GM12878 (cell line): ENCODE measurements around the gene LMTK3. TPM values are rescaled to one million over a fixed set of nuclear protein-coding genes. Genes with fewer than 3 reads are reported as not detected.

Experiments
- ATAC-seq: fragments of 200-7000 bp; cut with Tn5 transposase; 3 replicates; pipeline ENCODE4 v1.9.1; 2020; ENCODE audit warnings: mild to moderate bottlenecking, moderate library complexity
- BruUV-seq: library from RNA; stranded (reverse); fragments of 400-500 nt; replicated peaks from 2 replicates; lab custom pipeline; 2021; lab: Mats Ljungman, UMichigan
- CTCF ChIA-PET: fragments of 300-600 bp; sonication (Branson Sonifier 250); formaldehyde crosslinking; extraction: SDS; loops from one replicate; lab custom pipeline; 2021; ENCODE audit warnings: inconsistent platforms; lab: Yijun Ruan, JAX
- POLR2A ChIA-PET: fragments of 350-600 bp; formaldehyde crosslinking; extraction: SDS; loops from one replicate; lab custom pipeline; 2021; ENCODE audit warnings: inconsistent platforms; lab: Charles Lee
- RAD21 ChIA-PET: fragments of 300-600 bp; sonication (Branson Sonifier 250); formaldehyde crosslinking; loops from one replicate; lab custom pipeline; 2023; ENCODE audit warnings: antibody characterized with exemption; ENCODE audit not compliant: unreplicated experiment; lab: Charles Lee
- SMC1A ChIA-PET: fragments of 300-600 bp; sonication (Branson Sonifier 250); formaldehyde crosslinking; loops from one replicate; lab custom pipeline; 2023; ENCODE audit not compliant: unreplicated experiment, uncharacterized antibody; lab: Charles Lee
- DNase-seq: peaks from one replicate; pipeline ENCODE4 v3.0.0-alpha.2; 2011; ENCODE audit warnings: low read depth, low spot score
- FAIRE-seq: peaks from 3 replicates; lab custom pipeline; 2011; peaks lifted over from hg19 to GRCh38; lab: Jason Lieb, UNC
- H2AFZ ChIP-seq: 2 replicates; pipeline ENCODE4 v1.6.0; 2011; ENCODE audit warnings: low read depth, low read length, control low read depth; ENCODE audit not compliant: control insufficient read depth
- H3K27ac ChIP-seq: 2 replicates; pipeline ENCODE4 v1.5.1; 2011; ENCODE audit warnings: control low read depth; ENCODE audit not compliant: control insufficient read depth, insufficient read depth
- H3K27me3 ChIP-seq, 2 experiments: replicated peaks in 1 of 2; 2 replicates each; pipeline versions ENCODE4 v1.6.0 to v1.6.1; 2011; ENCODE audit warnings: low read length in 1 of 2; ENCODE audit not compliant: control insufficient read depth in 2 of 2, insufficient read depth in 2 of 2
- H3K36me3 ChIP-seq, 2 experiments: 2 replicates each; pipeline ENCODE4 v1.5.1; 2011; ENCODE audit warnings: low read length in 1 of 2; ENCODE audit not compliant: control insufficient read depth in 2 of 2, insufficient read depth in 2 of 2
- H3K4me1 ChIP-seq: 2 replicates; pipeline ENCODE4 v1.6.1; 2011; ENCODE audit warnings: mild to moderate bottlenecking, low read length, moderate library complexity, mixed read lengths; ENCODE audit not compliant: control insufficient read depth, insufficient read depth
- H3K4me2 ChIP-seq: 2 replicates; pipeline ENCODE4 v1.6.0; 2011; ENCODE audit warnings: control low read depth; ENCODE audit not compliant: control insufficient read depth, insufficient read depth
- H3K4me3 ChIP-seq: fragments of 200-600 bp; sonication (generic); 2 replicates; pipeline ENCODE4 v1.5.1; 2016
- H3K79me2 ChIP-seq: 2 replicates; pipeline ENCODE4 v1.6.0; 2011; ENCODE audit warnings: low read length; ENCODE audit not compliant: control insufficient read depth, insufficient read depth
- H3K9ac ChIP-seq: 2 replicates; pipeline ENCODE4 v1.8.0; 2011; ENCODE audit warnings: low read length, control low read depth, mixed read lengths; ENCODE audit not compliant: control insufficient read depth, insufficient read depth
- H3K9me3 ChIP-seq: replicated peaks from 3 replicates; pipeline ENCODE4 v1.5.1; 2011; ENCODE audit warnings: mild to moderate bottlenecking, low read length; ENCODE audit not compliant: control insufficient read depth, insufficient read depth
- H4K20me1 ChIP-seq: 2 replicates; pipeline ENCODE4 v1.6.0; 2011; ENCODE audit not compliant: control insufficient read depth, insufficient read depth
- ASH2L ChIP-seq: fragments of 300-600, 200-600 bp; sonication (generic); IDR thresholded peaks from 2 replicates; pipeline ENCODE4 v1.6.1; 2017; ENCODE audit warnings: low read depth, mild to moderate bottlenecking, borderline replicate concordance
- BCL3 ChIP-seq: IDR thresholded peaks from 2 replicates; pipeline ENCODE4 v1.6.1; 2011; ENCODE audit warnings: borderline replicate concordance, low read depth, mild to moderate bottlenecking, moderate library complexity, low read length; ENCODE audit not compliant: insufficient read depth, poor library complexity, severe bottlenecking
- BHLHE40 ChIP-seq, 2 experiments: fragments of 450-650 bp in 1 of 2; IDR thresholded peaks; 2 replicates each; pipeline ENCODE4 v1.6.1; 2011 to 2017; ENCODE audit warnings: low read depth in 2 of 2, borderline replicate concordance in 1 of 2, improper control_type of control experiment in 1 of 2, low read length in 1 of 2, mild to moderate bottlenecking in 1 of 2
- EGR1 ChIP-seq, 2 experiments: IDR thresholded peaks; 1 replicate in 1 of 2; 2 replicates in 1 of 2; pipeline ENCODE4 v1.6.1; 2011 to 2012; ENCODE audit warnings: low read depth in 2 of 2, low read length in 2 of 2, borderline replicate concordance in 1 of 2, mild to moderate bottlenecking in 1 of 2, moderate library complexity in 1 of 2
- EP300 ChIP-seq, 2 experiments: fragments of 150-350 bp in 1 of 2; IDR thresholded peaks; 2 replicates each; pipeline ENCODE4 v1.6.1; 2011 to 2012; ENCODE audit warnings: low read depth in 2 of 2, low read length in 2 of 2, borderline replicate concordance in 1 of 2, improper control_type of control experiment in 1 of 2, inconsistent platforms in 1 of 2; ENCODE audit not compliant: control insufficient read depth in 1 of 2
- IRF4 ChIP-seq: IDR thresholded peaks from 2 replicates; pipeline ENCODE4 v1.6.1; 2011; ENCODE audit warnings: low read depth, low read length
- KAT2A ChIP-seq: conservative IDR thresholded peaks from 2 replicates; pipeline ENCODE4 v1.6.1; 2011; ENCODE audit warnings: low read depth, low read length; ENCODE audit not compliant: control insufficient read depth
- MXI1 ChIP-seq: fragments of 150-350 bp; IDR thresholded peaks from 2 replicates; pipeline ENCODE4 v1.6.1; 2011; ENCODE audit warnings: low read depth, mild to moderate bottlenecking, inconsistent platforms, low read length, improper control_type of control experiment
- NFIC ChIP-seq: IDR thresholded peaks from 2 replicates; pipeline ENCODE4 v1.6.1; 2012; ENCODE audit warnings: low read depth, mild to moderate bottlenecking, inconsistent platforms, low read length, moderate library complexity
- POLR2A ChIP-seq: IDR thresholded peaks from 2 replicates; pipeline ENCODE4 v1.6.1; 2011; ENCODE audit warnings: low read depth, mild to moderate bottlenecking, low read length
- RELA ChIP-seq: fragments of 450-650 bp; IDR thresholded peaks from 2 replicates; pipeline ENCODE4 v1.8.0; 2014; ENCODE audit warnings: borderline replicate concordance; ENCODE audit not compliant: partially characterized antibody
- SIN3A ChIP-seq: IDR thresholded peaks from 2 replicates; pipeline ENCODE4 v1.6.1; 2012; ENCODE audit warnings: low read depth, low read length, improper control_type of control experiment
- SPI1 ChIP-seq: IDR thresholded peaks from 2 replicates; pipeline ENCODE4 v1.6.1; 2011; ENCODE audit warnings: low read depth, mild to moderate bottlenecking, low read length, moderate library complexity, borderline replicate concordance; ENCODE audit not compliant: insufficient read depth
- ZNF384 ChIP-seq: IDR thresholded peaks from 2 replicates; pipeline ENCODE4 v1.6.1; 2012; ENCODE audit warnings: low read depth, mild to moderate bottlenecking, low read length, improper control_type of control experiment, borderline replicate concordance
- WGBS: methylation state at CpG from one replicate; pipeline ENCODE4 v1.1.6; 2016; ENCODE audit warnings: low lambda C conversion rate; ENCODE audit not compliant: insufficient replicate concordance, insufficient coverage; ENCODE audit errors: missing lambda C conversion rate; 5-methylcytosine and 5-hydroxymethylcytosine counted together
- in situ Hi-C: fragments of 300-500 bp; cut with MboI; formaldehyde crosslinking; loops from 9 replicates; pipeline ENCODE4 v1.14.3; 2018; ENCODE audit warnings: mixed read lengths
- intact Hi-C: fragments of 100-400 bp; cut with micrococcal nuclease; formaldehyde crosslinking; loops from one replicate; pipeline ENCODE4 v1.14.2; 2022; ENCODE audit not compliant: unreplicated experiment
- polyA plus RNA-seq, 11 experiments: library from polyadenylated mRNA; depleted of rRNA in 4 of 11; unstranded in 6 of 11; stranded (reverse) in 5 of 11; fragments of >200 nt; fragmentation: Nextera tagmentation in 4 of 11; fragmentation: Illumina TruSeq in 1 of 11; extraction: Ambion mirVana in 4 of 11; extraction: Trizol in 1 of 11; gene quantifications; 1 replicate in 1 of 11; 2 replicates in 10 of 11; pipeline versions ENCODE4 v1.2.1 to v1.2.3, GENCODE V29; 2011 to 2016; ENCODE audit warnings: inconsistent platforms in 2 of 11, missing spikeins in 2 of 11, low read depth in 1 of 11
- total RNA-seq, 4 experiments: library from RNA; depleted of rRNA in 3 of 4; stranded (reverse); fragments of >200 nt in 3 of 4; fragmentation: Illumina TruSeq in 1 of 4; extraction: Trizol in 1 of 4; gene quantifications; 2 replicates each; pipeline versions ENCODE4 v1.2.1 to v1.2.3, GENCODE V29; 2013 to 2021
- TF ChIP-seq, protein P1 (sequence below): fragments of 450-650 bp; formaldehyde crosslinking; IDR thresholded peaks from 2 replicates; pipeline ENCODE4 v1.4.0; 2020; ENCODE audit warnings: mild to moderate bottlenecking, moderate library complexity
- TF ChIP-seq, protein P2 (sequence below): IDR thresholded peaks from 2 replicates; pipeline ENCODE4 v1.6.1; 2011; ENCODE audit warnings: borderline replicate concordance, low read depth, mild to moderate bottlenecking, moderate library complexity, mixed read lengths, low read length; ENCODE audit not compliant: insufficient read depth; ENCODE audit errors: extremely low read length

LMTK3 gene
- total and polyA plus RNA-seq, 10 of the 15 experiments (the other 5 are each of a cell fraction or from before 2014, with no cell fraction given): under 0.01 to 0.28 (median 0.04) TPM; not detected in 3

GRCh38 chr19:48466561-48467325 is 44.9 kb downstream of the LMTK3 start:
- no peaks in the 10 kb centered on the region for H3K27me3 ChIP-seq
- in situ Hi-C loops: no loop called here
- ChIA-PET CTCF (interaction anchor here (1.0 kb wide), 1 partner anchor 75 kb away, joined by 4 read pairs; the partner anchor contains the start of gene KDELR1), POLR2A (interaction anchor here (1.4 kb wide), 1 partner anchor 11 kb away, joined by 5 read pairs; the partner anchor contains the start of gene KCNJ14), RAD21 (interaction anchor here (0.7 kb wide), 1 partner anchor 38 kb away, joined by 3 read pairs; no protein-coding TSS in a partner anchor), SMC1A (no interaction called here)
- no peak for DNase-seq
- peaks cover 9% of the 10 kb centered on the region for H3K79me2 ChIP-seq
- FAIRE-seq: no peak
- TF ChIP-seq BHLHE40 (IDR thresholded peaks at IDR 0.05; ENCODE audit: borderline replicate concordance in 1 of 2, low read depth in 2 of 2, low read length in 1 of 2) (no peak), POLR2A (no peak), NFIC (no peak), ZNF384 (no peak), EP300 (IDR thresholded peaks at IDR 0.05; ENCODE audit: borderline replicate concordance in 1 of 2, control insufficient read depth in 1 of 2, low read depth in 2 of 2, low read length in 2 of 2) (no peak), EGR1 (IDR thresholded peaks at IDR 0.05; ENCODE audit: borderline replicate concordance in 1 of 2, low read depth in 2 of 2, low read length in 2 of 2) (no peak), IRF4 (no peak), RELA (no peak), MXI1 (no peak), BCL3 (no peak), ASH2L (no peak), SPI1 (no peak), SIN3A (no peak), KAT2A (no peak)
- TF ChIP-seq, protein P1, sequence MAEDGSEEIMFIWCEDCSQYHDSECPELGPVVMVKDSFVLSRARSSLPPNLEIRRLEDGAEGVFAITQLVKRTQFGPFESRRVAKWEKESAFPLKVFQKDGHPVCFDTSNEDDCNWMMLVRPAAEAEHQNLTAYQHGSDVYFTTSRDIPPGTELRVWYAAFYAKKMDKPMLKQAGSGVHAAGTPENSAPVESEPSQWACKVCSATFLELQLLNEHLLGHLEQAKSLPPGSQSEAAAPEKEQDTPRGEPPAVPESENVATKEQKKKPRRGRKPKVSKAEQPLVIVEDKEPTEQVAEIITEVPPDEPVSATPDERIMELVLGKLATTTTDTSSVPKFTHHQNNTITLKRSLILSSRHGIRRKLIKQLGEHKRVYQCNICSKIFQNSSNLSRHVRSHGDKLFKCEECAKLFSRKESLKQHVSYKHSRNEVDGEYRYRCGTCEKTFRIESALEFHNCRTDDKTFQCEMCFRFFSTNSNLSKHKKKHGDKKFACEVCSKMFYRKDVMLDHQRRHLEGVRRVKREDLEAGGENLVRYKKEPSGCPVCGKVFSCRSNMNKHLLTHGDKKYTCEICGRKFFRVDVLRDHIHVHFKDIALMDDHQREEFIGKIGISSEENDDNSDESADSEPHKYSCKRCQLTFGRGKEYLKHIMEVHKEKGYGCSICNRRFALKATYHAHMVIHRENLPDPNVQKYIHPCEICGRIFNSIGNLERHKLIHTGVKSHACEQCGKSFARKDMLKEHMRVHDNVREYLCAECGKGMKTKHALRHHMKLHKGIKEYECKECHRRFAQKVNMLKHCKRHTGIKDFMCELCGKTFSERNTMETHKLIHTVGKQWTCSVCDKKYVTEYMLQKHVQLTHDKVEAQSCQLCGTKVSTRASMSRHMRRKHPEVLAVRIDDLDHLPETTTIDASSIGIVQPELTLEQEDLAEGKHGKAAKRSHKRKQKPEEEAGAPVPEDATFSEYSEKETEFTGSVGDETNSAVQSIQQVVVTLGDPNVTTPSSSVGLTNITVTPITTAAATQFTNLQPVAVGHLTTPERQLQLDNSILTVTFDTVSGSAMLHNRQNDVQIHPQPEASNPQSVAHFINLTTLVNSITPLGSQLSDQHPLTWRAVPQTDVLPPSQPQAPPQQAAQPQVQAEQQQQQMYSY (CRISPR knock-in tag): no peak
- TF ChIP-seq, protein P2, sequence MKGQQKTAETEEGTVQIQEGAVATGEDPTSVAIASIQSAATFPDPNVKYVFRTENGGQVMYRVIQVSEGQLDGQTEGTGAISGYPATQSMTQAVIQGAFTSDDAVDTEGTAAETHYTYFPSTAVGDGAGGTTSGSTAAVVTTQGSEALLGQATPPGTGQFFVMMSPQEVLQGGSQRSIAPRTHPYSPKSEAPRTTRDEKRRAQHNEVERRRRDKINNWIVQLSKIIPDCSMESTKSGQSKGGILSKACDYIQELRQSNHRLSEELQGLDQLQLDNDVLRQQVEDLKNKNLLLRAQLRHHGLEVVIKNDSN: no peak
- peaks cover 8% of the 10 kb centered on the region; the same call in 1 of the 2 replicates for H3K4me1 ChIP-seq
- H3K27ac ChIP-seq: no peak overlapping the region
- H3K9ac ChIP-seq: no peak overlapping the region
- no peak overlapping the region for H2AFZ ChIP-seq
- no TSS peak for BruUV-seq
- intact Hi-C loops: no loop called here
- H3K36me3 ChIP-seq: peaks cover 1 to 2% of the 10 kb centered on the region in 2 experiments; a peak in 3 of 4 replicates
- ATAC-seq: no peak
- H3K4me3 ChIP-seq: no peak overlapping the region
- 88% methylated on average over 16 of the region's 16 CpGs for WGBS
- no peak overlapping the region for H3K4me2 ChIP-seq
- peaks cover 3% of the 10 kb centered on the region; the same call in 1 of the 2 replicates for H4K20me1 ChIP-seq
- H3K9me3 ChIP-seq: no peaks in the 10 kb centered on the region
